SK-N-SH (cell line): ENCODE measurements around the gene SFT2D1.

Source experiments
- CTCF ChIP-seq: fragments of 200-600 bp; sonication (generic); IDR thresholded peaks from 2 replicates; pipeline ENCODE4 v1.6.1; 2017; ENCODE audit warnings: antibody characterized with exemption, mild to moderate bottlenecking, moderate library complexity
- REST ChIP-seq: IDR thresholded peaks from 2 replicates; pipeline ENCODE4 v1.6.1; 2012; ENCODE audit warnings: mild to moderate bottlenecking, low read depth, low read length, moderate library complexity
- RFX5 ChIP-seq: IDR thresholded peaks from 2 replicates; pipeline ENCODE4 v1.6.1; 2012; ENCODE audit warnings: mild to moderate bottlenecking, improper control_type of control experiment, low read length
- USF2 ChIP-seq: fragments of 150-350 bp; IDR thresholded peaks from 2 replicates; pipeline ENCODE4 v1.6.1; 2017; ENCODE audit warnings: antibody characterized with exemption, low read length, low read depth, borderline replicate concordance

- no peak for TF ChIP-seq RFX5
- TF ChIP-seq USF2, result no peak
- TF ChIP-seq CTCF, result no peak
- TF ChIP-seq REST, result no peak
Observed at GRCh38 chr6:166289207-166290060, 52.9 kb downstream of the SFT2D1 start.
